Upper lobe of left lung (tissue), 4 donors: ENCODE measurements around the gene SETDB1.

Experiments used
- CTCF ChIP-seq, 6 experiments: fragments of 450-650 bp in 4 of 6; fragments of 200-600 bp in 2 of 6; sonication (generic) in 2 of 6; IDR thresholded peaks; one replicate each; pipeline ENCODE4 v1.5.1; 2016 to 2019; ENCODE audit warnings: antibody characterized with exemption in 6 of 6
- POLR2A ChIP-seq, 4 donors: fragments of 450-650 bp; IDR thresholded peaks; one replicate each; pipeline ENCODE4 v1.5.1; 2016 to 2017; ENCODE audit warnings: antibody characterized with exemption in 4 of 4, mild to moderate bottlenecking in 2 of 4

GRCh38 chr1:150927624-150928023 lies 1.5 kb downstream of the SETDB1 start:
- TF ChIP-seq POLR2A (IDR thresholded peaks at IDR 0.05) (no peak), CTCF (IDR thresholded peaks at IDR 0.05) (no peak)
